ENCODE measurements around the gene RPRD1B. TPM values are rescaled to one million over a fixed set of nuclear protein-coding genes. Genes with fewer than 3 reads are reported as not detected.

RPRD1B gene
- total and polyA plus RNA-seq, 2 experiments from 2014 or later = 16.5 to 28.0 TPM

DNA sequence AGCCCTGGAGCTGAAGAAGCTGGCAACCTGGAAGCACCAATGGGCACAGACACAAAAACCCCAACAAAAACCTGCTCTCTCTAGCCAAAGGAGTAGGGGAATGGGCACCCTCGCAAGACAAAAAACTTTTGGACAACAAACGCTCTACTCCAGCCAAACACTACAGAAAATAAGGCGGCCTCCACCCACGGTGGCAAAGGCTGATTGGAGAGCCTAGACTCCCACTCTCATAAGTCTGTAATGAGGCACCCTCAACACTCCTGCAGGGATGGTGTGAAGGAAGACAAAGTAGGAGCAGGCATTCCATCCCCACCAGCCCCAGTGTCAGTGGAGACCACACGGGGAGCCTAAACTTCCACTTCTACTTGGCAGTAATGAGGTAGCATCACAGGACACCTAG is 9.1 kb upstream of the RPRD1B start:
- no peak overlapping the region for H2AFZ ChIP-seq
- H3K9me2 ChIP-seq (replicated peaks; ENCODE audit: insufficient read depth) = no peaks in the 10 kb centered on the region
- H3K27ac ChIP-seq = peak overlapping the region; percentile 7
- TF ChIP-seq, protein P1, sequence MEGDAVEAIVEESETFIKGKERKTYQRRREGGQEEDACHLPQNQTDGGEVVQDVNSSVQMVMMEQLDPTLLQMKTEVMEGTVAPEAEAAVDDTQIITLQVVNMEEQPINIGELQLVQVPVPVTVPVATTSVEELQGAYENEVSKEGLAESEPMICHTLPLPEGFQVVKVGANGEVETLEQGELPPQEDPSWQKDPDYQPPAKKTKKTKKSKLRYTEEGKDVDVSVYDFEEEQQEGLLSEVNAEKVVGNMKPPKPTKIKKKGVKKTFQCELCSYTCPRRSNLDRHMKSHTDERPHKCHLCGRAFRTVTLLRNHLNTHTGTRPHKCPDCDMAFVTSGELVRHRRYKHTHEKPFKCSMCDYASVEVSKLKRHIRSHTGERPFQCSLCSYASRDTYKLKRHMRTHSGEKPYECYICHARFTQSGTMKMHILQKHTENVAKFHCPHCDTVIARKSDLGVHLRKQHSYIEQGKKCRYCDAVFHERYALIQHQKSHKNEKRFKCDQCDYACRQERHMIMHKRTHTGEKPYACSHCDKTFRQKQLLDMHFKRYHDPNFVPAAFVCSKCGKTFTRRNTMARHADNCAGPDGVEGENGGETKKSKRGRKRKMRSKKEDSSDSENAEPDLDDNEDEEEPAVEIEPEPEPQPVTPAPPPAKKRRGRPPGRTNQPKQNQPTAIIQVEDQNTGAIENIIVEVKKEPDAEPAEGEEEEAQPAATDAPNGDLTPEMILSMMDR (IDR thresholded peaks at IDR 0.05; ENCODE audit: poor library complexity) = no peak
- TF ChIP-seq EZH2phosphoT487 (IDR thresholded peaks at IDR 0.05; ENCODE audit: low read depth, severe bottlenecking, unreplicated experiment) = no peak
- no peak for TF ChIP-seq EZH2 (IDR thresholded peaks at IDR 0.05; ENCODE audit: borderline replicate concordance)
- DNase-seq (ENCODE audit: low spot score) = no peak
- H3K4me2 ChIP-seq = no peak overlapping the region
- no peaks in the 10 kb centered on the region for H4K20me1 ChIP-seq (ENCODE audit: insufficient read depth, poor library complexity, severe bottlenecking)
- H3K79me2 ChIP-seq = peaks cover 85% of the 10 kb centered on the region
- no peak overlapping the region for H3K4me3 ChIP-seq
- no peaks in the 10 kb centered on the region for H3K9me3 ChIP-seq (ENCODE audit: low read depth)
- H3K4me1 ChIP-seq (ENCODE audit: insufficient read depth) = peaks cover 4% of the 10 kb centered on the region
- WGBS (ENCODE audit: low lambda C conversion rate, missing lambda C conversion rate) = 89% methylated on average over 5 of the region's 5 CpGs
- H3K27me3 ChIP-seq = no peaks in the 10 kb centered on the region
- H3K36me3 ChIP-seq (replicated peaks; ENCODE audit: insufficient read depth, low read depth) = no peaks in the 10 kb centered on the region

DNA sequence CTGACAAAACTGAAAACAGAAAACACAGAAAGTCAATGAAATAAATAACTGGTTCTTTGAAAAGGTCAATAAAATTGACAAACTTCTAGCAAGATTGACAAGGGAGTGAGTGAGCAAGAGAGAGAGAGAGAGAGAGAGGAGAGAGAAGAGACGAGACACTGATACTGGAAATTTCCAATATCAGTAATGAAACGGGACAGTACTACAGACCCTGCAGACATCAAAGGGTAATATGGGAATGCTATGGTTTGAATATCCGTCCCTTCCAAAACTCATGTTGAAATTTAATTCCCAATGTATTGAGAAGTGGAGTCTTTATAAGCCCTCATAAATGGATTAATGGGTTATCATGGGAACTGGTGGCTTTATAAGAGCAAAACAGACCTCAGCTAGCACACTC is 4.1 kb upstream of the RPRD1B start:
- Histone ChIP-seq H3K36me3 (replicated peaks; ENCODE audit: insufficient read depth, low read depth) (no peaks in the 10 kb centered on the region), H3K27ac (no peak overlapping the region), H3K27me3 (no peaks in the 10 kb centered on the region), H3K9me2 (replicated peaks; ENCODE audit: insufficient read depth) (no peaks in the 10 kb centered on the region), H2AFZ (no peak overlapping the region), H3K4me2 (no peak overlapping the region), H4K20me1 (ENCODE audit: insufficient read depth, poor library complexity, severe bottlenecking) (no peaks in the 10 kb centered on the region), H3K4me3 (no peak overlapping the region), H3K9me3 (ENCODE audit: low read depth) (no peaks in the 10 kb centered on the region), H3K4me1 (ENCODE audit: insufficient read depth) (peaks cover 14% of the 10 kb centered on the region), H3K79me2 (peaks cover 94% of the 10 kb centered on the region)
- TF ChIP-seq EZH2phosphoT487 (IDR thresholded peaks at IDR 0.05; ENCODE audit: low read depth, severe bottlenecking, unreplicated experiment) (no peak), EZH2 (IDR thresholded peaks at IDR 0.05; ENCODE audit: borderline replicate concordance) (no peak)
- TF ChIP-seq, protein P1 (IDR thresholded peaks at IDR 0.05; ENCODE audit: poor library complexity) = no peak
- DNase-seq (ENCODE audit: low spot score) = no peak
- WGBS (ENCODE audit: low lambda C conversion rate, missing lambda C conversion rate) = 93% methylated on average over 3 of the region's 3 CpGs

DNA sequence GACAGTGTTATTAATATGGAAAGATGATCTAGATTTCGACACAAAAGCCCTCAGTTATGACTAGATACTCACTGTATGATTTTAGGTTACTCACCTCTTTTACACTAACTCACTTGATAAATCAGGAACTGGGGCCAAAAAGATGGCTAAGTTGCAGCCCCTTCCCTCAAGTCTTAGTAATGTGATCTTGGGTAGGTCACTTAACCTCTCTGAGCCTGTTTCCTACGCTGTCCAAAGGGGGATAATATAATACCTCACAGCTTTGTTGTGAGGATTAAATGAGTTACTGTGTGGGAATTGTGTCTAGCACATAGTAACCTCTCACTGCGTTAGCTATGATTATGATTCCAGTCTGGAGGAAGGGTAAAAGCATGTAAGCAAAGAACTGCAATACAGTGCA is 1.6 kb upstream of the RPRD1B start:
- H3K9me3 ChIP-seq (ENCODE audit: low read depth) = no peaks in the 10 kb centered on the region
- H3K4me1 ChIP-seq (ENCODE audit: insufficient read depth) = peaks cover 32% of the 10 kb centered on the region
- no peak overlapping the region for H2AFZ ChIP-seq
- H3K9me2 ChIP-seq (replicated peaks; ENCODE audit: insufficient read depth) = no peaks in the 10 kb centered on the region
- peaks cover 94% of the 10 kb centered on the region for H3K79me2 ChIP-seq
- H3K27me3 ChIP-seq = no peaks in the 10 kb centered on the region
- peak overlapping the region; percentile 88 for H3K4me2 ChIP-seq
- no peak overlapping the region for H3K4me3 ChIP-seq
- peaks cover 2% of the 10 kb centered on the region for H4K20me1 ChIP-seq (ENCODE audit: insufficient read depth, poor library complexity, severe bottlenecking)
- no peak overlapping the region for H3K27ac ChIP-seq
- no peak for TF ChIP-seq EZH2phosphoT487 (IDR thresholded peaks at IDR 0.05; ENCODE audit: low read depth, severe bottlenecking, unreplicated experiment)
- no peak for TF ChIP-seq EZH2 (IDR thresholded peaks at IDR 0.05; ENCODE audit: borderline replicate concordance)
- TF ChIP-seq, protein P1 (IDR thresholded peaks at IDR 0.05; ENCODE audit: poor library complexity) = no peak
- no peak for DNase-seq (ENCODE audit: low spot score)
- no peaks in the 10 kb centered on the region for H3K36me3 ChIP-seq (replicated peaks; ENCODE audit: insufficient read depth, low read depth)
- WGBS (ENCODE audit: low lambda C conversion rate, missing lambda C conversion rate) = 97% methylated on average over 3 of the region's 3 CpGs
